Gastrocnemius medialis (tissue), 4 donors: ENCODE measurements around the gene BFAR. TPM values are rescaled to one million over a fixed set of nuclear protein-coding genes. Genes with fewer than 3 reads are reported as not detected.
A peak's percentile ranks its signal among the peaks of the same experiment; 100 is the strongest.

Source experiments
- ATAC-seq, 2 donors: fragments of 150-250 bp; one replicate each; pipeline ENCODE4 v1.9.1; 2016
- DNase-seq, 2 donors: peaks; one replicate each; pipeline ENCODE4 v3.0.0-alpha.2; 2019
- H3K27ac ChIP-seq, 4 donors: fragments of 200-600 bp; sonication (generic); 1 replicate in 1 of 4; 2 replicates in 3 of 4; pipeline ENCODE4 v1.5.1; 2016 to 2018; ENCODE audit warnings: mild to moderate bottlenecking in 2 of 4, moderate library complexity in 1 of 4
- H3K27me3 ChIP-seq, 3 donors: fragments of 200-600 bp; sonication (generic) in 2 of 3; 1 replicate in 1 of 3; 2 replicates in 2 of 3; pipeline versions ENCODE4 v1.5.1 to v1.6.0; 2016 to 2019; ENCODE audit warnings: mild to moderate bottlenecking in 1 of 3, moderate library complexity in 1 of 3
- H3K36me3 ChIP-seq, 2 donors: fragments of 200-600 bp; sonication (generic) in 1 of 2; one replicate each; pipeline ENCODE4 v1.5.1; 2017 to 2018
- H3K4me1 ChIP-seq, 2 donors: fragments of 200-600 bp; sonication (generic) in 1 of 2; one replicate each; pipeline ENCODE4 v1.5.1; 2016 to 2017; ENCODE audit warnings: mild to moderate bottlenecking in 2 of 2
- H3K4me3 ChIP-seq, 4 donors: fragments of 200-600 bp; sonication (generic) in 3 of 4; 1 replicate in 1 of 4; 2 replicates in 3 of 4; pipeline ENCODE4 v1.5.1; 2016 to 2019; ENCODE audit warnings: mild to moderate bottlenecking in 2 of 4
- H3K9me3 ChIP-seq, 3 donors: fragments of 200-600 bp; sonication (generic) in 2 of 3; 1 replicate in 1 of 3; 2 replicates in 2 of 3; pipeline ENCODE4 v1.5.1; 2016 to 2019
- CTCF ChIP-seq, 5 experiments: fragments of 450-650 bp in 3 of 5; fragments of 200-600 bp in 2 of 5; sonication (generic) in 2 of 5; IDR thresholded peaks in 4 of 5; conservative IDR thresholded peaks in 1 of 5; 1 replicate in 4 of 5; 2 replicates in 1 of 5; pipeline ENCODE4 v1.5.1; 2016 to 2019; ENCODE audit warnings: antibody characterized with exemption in 5 of 5, mild to moderate bottlenecking in 3 of 5, moderate library complexity in 3 of 5
- POLR2A ChIP-seq, 2 donors: fragments of 450-650 bp; IDR thresholded peaks; one replicate each; pipeline ENCODE4 v1.6.1; 2017; ENCODE audit warnings: antibody characterized with exemption in 2 of 2, mild to moderate bottlenecking in 2 of 2, moderate library complexity in 2 of 2
- in situ Hi-C, 4 donors: fragments of 200-750 bp; cut with MboI; loops; one replicate each; pipeline versions ENCODE4 v1.15.0 to v1.8.0; 2017; ENCODE audit warnings: low sequenced_read_pairs in 4 of 4
- intact Hi-C: fragments of 100-400 bp; cut with DNase I; formaldehyde crosslinking; loops from one replicate; pipeline ENCODE4 v1.15.1; 2023; ENCODE audit warnings: low total_unique reads
- total RNA-seq, 4 donors: library from RNA; depleted of rRNA; stranded (reverse); fragments of >200 nt; gene quantifications; one replicate each; pipeline versions ENCODE4 v1.1.0 to v1.2.3, GENCODE V29; 2016

Gene BFAR, protein sequence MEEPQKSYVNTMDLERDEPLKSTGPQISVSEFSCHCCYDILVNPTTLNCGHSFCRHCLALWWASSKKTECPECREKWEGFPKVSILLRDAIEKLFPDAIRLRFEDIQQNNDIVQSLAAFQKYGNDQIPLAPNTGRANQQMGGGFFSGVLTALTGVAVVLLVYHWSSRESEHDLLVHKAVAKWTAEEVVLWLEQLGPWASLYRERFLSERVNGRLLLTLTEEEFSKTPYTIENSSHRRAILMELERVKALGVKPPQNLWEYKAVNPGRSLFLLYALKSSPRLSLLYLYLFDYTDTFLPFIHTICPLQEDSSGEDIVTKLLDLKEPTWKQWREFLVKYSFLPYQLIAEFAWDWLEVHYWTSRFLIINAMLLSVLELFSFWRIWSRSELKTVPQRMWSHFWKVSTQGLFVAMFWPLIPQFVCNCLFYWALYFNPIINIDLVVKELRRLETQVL
- total RNA-seq, result 100 to 1,000 TPM in 1 of 4 donors, 10 to 100 TPM in 3; 39.7 to 103 (median 65.5) TPM

DNA sequence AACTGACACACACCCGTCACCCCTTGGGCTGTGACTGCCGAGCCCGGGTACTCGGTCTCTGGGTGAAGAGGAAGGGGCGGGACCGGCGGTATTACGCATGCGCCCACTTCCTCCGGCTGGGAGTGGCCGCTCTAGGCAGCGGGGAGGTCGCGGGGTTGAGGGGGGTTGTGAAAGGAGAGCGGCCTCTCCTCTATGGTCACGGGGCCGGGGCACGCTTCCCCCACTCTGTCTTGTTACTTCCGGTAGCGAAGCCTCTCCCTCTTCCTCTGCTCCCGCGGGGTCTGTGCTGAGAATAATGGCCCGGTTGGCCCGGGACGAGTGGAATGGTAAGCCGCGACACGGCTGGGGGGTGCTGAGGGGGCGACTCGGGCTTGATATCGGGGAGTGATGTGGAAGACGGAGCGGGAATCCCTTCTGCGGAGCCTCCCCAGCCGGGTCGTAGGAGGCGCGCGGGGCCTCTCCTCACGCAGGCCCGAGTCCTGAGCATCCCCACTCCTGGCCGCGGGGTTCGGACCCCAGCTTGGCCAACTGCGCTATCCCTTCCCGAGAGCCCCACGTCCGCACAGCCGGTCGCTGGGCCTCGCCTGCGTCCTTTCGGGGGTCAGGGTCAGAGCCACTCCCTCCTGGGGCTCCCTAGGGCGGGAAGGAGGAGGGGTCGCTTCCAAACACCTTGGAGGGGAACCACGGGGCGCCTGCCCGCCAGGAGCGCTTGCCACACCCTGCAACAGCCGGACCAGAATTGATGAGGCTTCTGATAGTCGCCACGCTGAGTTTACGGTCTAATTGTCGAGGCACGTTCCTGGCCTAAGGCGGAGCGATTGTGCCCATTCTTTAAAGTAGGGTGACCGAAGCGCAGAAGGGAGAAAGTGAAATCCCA is at the start of gene BFAR:
Gene BFAR, plus strand, starts transcription at position 259 of the 877 bp plus-strand sequence. CDS start 11,396 bp downstream, outside the sequence.
- intact Hi-C loops, result loop anchor here (5.0 kb wide), 3 partner anchors 331 to 711 kb away; partner anchors contain the start of gene ERCC4
- peak; percentile 84 to 85 for ATAC-seq
- Histone ChIP-seq H3K27me3 (no peaks in the 10 kb centered on the region), H3K4me1 (peaks cover 44 to 45% of the 10 kb centered on the region in 2 donors), H3K27ac (peak within 1 kb of the TSS; percentile 98 to 99 (median 98)), H3K4me3 (peak within 1 kb of the TSS; percentile 90 to 97 (median 96)), H3K36me3 (peaks cover 0 to 6% of the 10 kb centered on the region in 2 donors), H3K9me3 (no peaks in the 10 kb centered on the region)
- DNase-seq, result peak; percentile 99
- TF ChIP-seq CTCF (IDR thresholded peaks at IDR 0.05 in 4 of 5, conservative IDR thresholded peaks at IDR 0.05 in 1 of 5), result no peak
- peak; percentile 99 for TF ChIP-seq POLR2A (IDR thresholded peaks at IDR 0.05)
- in situ Hi-C loops, result no loop called here

- H3K4me3 ChIP-seq, result no peak overlapping the region
- no peaks in the 10 kb centered on the region for H3K27me3 ChIP-seq
- no peak for DNase-seq
- intact Hi-C loops, result no loop called here
- no peak for ATAC-seq
- TF ChIP-seq POLR2A (IDR thresholded peaks at IDR 0.05) (no peak), CTCF (IDR thresholded peaks at IDR 0.05 in 4 of 5, conservative IDR thresholded peaks at IDR 0.05 in 1 of 5) (no peak)
- no peaks in the 10 kb centered on the region for H3K4me1 ChIP-seq
- in situ Hi-C loops, result no loop called here
- no peaks in the 10 kb centered on the region for H3K9me3 ChIP-seq
- no peak overlapping the region for H3K27ac ChIP-seq
- peaks cover 0 to 89% of the 10 kb centered on the region in 2 donors for H3K36me3 ChIP-seq
Observed at GRCh38 chr16:14585287-14585686, 47.5 kb upstream of the BFAR start.

GRCh38 chr16:14586637-14587305 is 46.0 kb upstream of the BFAR start:
- H3K4me3 ChIP-seq, result no peak overlapping the region
- H3K27ac ChIP-seq, result no peak overlapping the region
- no peaks in the 10 kb centered on the region for H3K27me3 ChIP-seq
- DNase-seq (no peak), ATAC-seq (no peak)
- H3K4me1 ChIP-seq, result no peaks in the 10 kb centered on the region
- TF ChIP-seq CTCF (IDR thresholded peaks at IDR 0.05 in 4 of 5, conservative IDR thresholded peaks at IDR 0.05 in 1 of 5), result no peak
- TF ChIP-seq POLR2A (IDR thresholded peaks at IDR 0.05), result no peak
- peaks cover 0 to 89% of the 10 kb centered on the region in 2 donors for H3K36me3 ChIP-seq
- intact Hi-C loops, result no loop called here
- in situ Hi-C loops, result no loop called here
- no peaks in the 10 kb centered on the region for H3K9me3 ChIP-seq

DNA sequence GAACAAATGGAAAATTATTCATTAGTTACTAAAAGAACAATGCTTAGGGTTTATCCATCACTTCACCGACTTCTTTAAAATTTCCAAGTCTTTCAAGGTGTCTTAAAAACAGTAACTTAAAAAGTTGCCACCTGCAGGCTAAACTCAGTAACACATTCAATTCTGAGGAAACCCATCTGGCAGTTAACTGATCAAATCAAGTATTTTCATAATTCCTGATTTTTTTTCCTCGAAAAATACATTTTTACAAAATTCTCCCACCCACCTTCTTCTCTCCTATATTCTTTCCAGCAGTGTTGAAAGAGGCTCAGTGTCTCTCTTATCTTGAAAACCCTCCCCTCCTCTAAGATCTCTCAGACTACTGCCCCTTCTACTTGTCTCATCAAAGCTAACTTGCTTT is 32.6 kb upstream of the BFAR start:
- intact Hi-C loops (no loop called here), in situ Hi-C loops (loop anchor here in 1 of 4 donors (10.0 kb wide), 1 partner anchor 675 kb away; the partner anchor contains the start of gene ERCC4)
- Histone ChIP-seq H3K9me3 (no peaks in the 10 kb centered on the region), H3K36me3 (peaks cover 0 to 47% of the 10 kb centered on the region in 2 donors), H3K4me3 (no peak overlapping the region), H3K27ac (no peak overlapping the region), H3K27me3 (no peaks in the 10 kb centered on the region), H3K4me1 (no peaks in the 10 kb centered on the region)
- TF ChIP-seq CTCF (IDR thresholded peaks at IDR 0.05 in 4 of 5, conservative IDR thresholded peaks at IDR 0.05 in 1 of 5) (peak in 3 of 5 experiments; percentile 17 to 40 (median 24)), POLR2A (IDR thresholded peaks at IDR 0.05) (no peak)
- no peak for ATAC-seq
- no peak for DNase-seq
